T-helper 2 cell treated with Interferon-gamma antibody and Interleukin-4, amounts not matched to agents 5 μg/mL and 100 μg/mL, for 36 hours (primary cell): ENCODE results near the gene PDSS2.

Source experiments
- DNase-seq: peaks from one replicate; pipeline ENCODE4 v3.0.0; 2021; ENCODE audit warnings: low spot score
- H3K27ac Mint-ChIP-seq: one replicate; pipeline ENCODE4 v1.8.0; 2021; ENCODE audit warnings: mild to moderate bottlenecking, mixed read lengths
- H3K27me3 Mint-ChIP-seq: one replicate; pipeline ENCODE4 v1.8.0; 2021; ENCODE audit warnings: low read depth, mixed read lengths
- H3K36me3 Mint-ChIP-seq: one replicate; pipeline ENCODE4 v1.8.0; 2021; ENCODE audit warnings: low read depth, mixed read lengths
- H3K4me1 Mint-ChIP-seq: one replicate; pipeline ENCODE4 v1.8.0; 2021; ENCODE audit warnings: low read depth, mixed read lengths
- H3K4me3 Mint-ChIP-seq: one replicate; pipeline ENCODE4 v1.8.0; 2022; ENCODE audit warnings: mild to moderate bottlenecking, moderate library complexity, mixed read lengths
- H3K9me3 Mint-ChIP-seq: one replicate; pipeline ENCODE4 v1.8.0; 2021; ENCODE audit warnings: mixed read lengths

Gene PDSS2

GRCh38 chr6:107108201-107108890 lies 351.0 kb downstream of the PDSS2 start:
- H3K4me3 Mint-ChIP-seq, result no peak overlapping the region
- no peaks in the 10 kb centered on the region for H3K9me3 Mint-ChIP-seq
- H3K36me3 Mint-ChIP-seq, result peaks cover 2% of the 10 kb centered on the region
- H3K27me3 Mint-ChIP-seq, result no peaks in the 10 kb centered on the region
- H3K4me1 Mint-ChIP-seq, result peaks cover 4% of the 10 kb centered on the region
- no peak for DNase-seq
- H3K27ac Mint-ChIP-seq, result no peak overlapping the region

GRCh38 chr6:107107791-107108190 lies 351.6 kb downstream of the PDSS2 start:
- Mint-ChIP-seq H3K4me3 (no peak overlapping the region), H3K27me3 (no peaks in the 10 kb centered on the region), H3K9me3 (no peaks in the 10 kb centered on the region), H3K27ac (no peak overlapping the region), H3K36me3 (peaks cover 2% of the 10 kb centered on the region), H3K4me1 (peaks cover 4% of the 10 kb centered on the region)
- no peak for DNase-seq

GRCh38 chr6:107106165-107106564 lies 353.2 kb downstream of the PDSS2 start:
- H3K9me3 Mint-ChIP-seq, result no peaks in the 10 kb centered on the region
- H3K27ac Mint-ChIP-seq, result no peak overlapping the region
- H3K4me3 Mint-ChIP-seq, result no peak overlapping the region
- H3K27me3 Mint-ChIP-seq, result no peaks in the 10 kb centered on the region
- peaks cover 2% of the 10 kb centered on the region for H3K36me3 Mint-ChIP-seq
- peaks cover 9% of the 10 kb centered on the region for H3K4me1 Mint-ChIP-seq
- no peak for DNase-seq

- Mint-ChIP-seq H3K4me1 (peaks cover 9% of the 10 kb centered on the region), H3K27ac (no peak overlapping the region), H3K36me3 (peaks cover 2% of the 10 kb centered on the region), H3K4me3 (no peak overlapping the region), H3K9me3 (no peaks in the 10 kb centered on the region), H3K27me3 (no peaks in the 10 kb centered on the region)
- no peak for DNase-seq
Measured at GRCh38 chr6:107105511-107106116, 353.8 kb downstream of the PDSS2 start.

- peaks cover 2% of the 10 kb centered on the region for H3K36me3 Mint-ChIP-seq
- no peak for DNase-seq
- no peak overlapping the region for H3K4me3 Mint-ChIP-seq
- H3K27ac Mint-ChIP-seq, result no peak overlapping the region
- H3K4me1 Mint-ChIP-seq, result peaks cover 6% of the 10 kb centered on the region
- no peaks in the 10 kb centered on the region for H3K27me3 Mint-ChIP-seq
- H3K9me3 Mint-ChIP-seq, result no peaks in the 10 kb centered on the region
Measured at GRCh38 chr6:107103082-107103481, 356.3 kb downstream of the PDSS2 start.
